ENCODE data around the gene PLEKHA3. TPM values are rescaled to one million over a fixed set of nuclear protein-coding genes. Genes with fewer than 3 reads are reported as not detected.

PLEKHA3 gene
- total and polyA plus RNA-seq, 2 experiments from 2014 or later = 8.8 to 15.2 TPM

DNA sequence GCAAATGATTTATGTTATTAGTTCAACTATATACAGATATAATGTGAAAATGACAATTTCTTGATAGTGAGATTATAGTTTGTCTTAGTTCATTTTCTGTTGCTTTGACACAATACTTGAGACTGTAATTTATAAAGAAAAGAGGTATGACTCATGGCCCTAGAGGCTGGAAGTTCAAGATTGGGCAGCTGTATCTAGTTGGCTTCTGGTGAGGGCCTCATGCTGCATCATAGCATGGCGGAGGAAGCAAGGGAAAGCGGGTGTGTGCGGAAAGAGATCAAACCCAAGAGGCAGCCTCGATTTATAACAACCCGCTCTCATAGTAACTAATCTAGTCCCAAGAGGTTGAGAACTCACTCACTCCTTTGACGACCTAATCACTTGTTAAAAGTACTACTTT is 11.4 kb downstream of the PLEKHA3 start:
- H3K27ac Mint-ChIP-seq = no peak overlapping the region
- ATAC-seq (no peak), DNase-seq (ENCODE audit: low spot score) (no peak)
- Histone ChIP-seq H3K27ac (ENCODE audit: low read depth) (no peak overlapping the region), H2AFZ (no peak overlapping the region), H3K4me1 (ENCODE audit: insufficient read depth) (no peaks in the 10 kb centered on the region), H3K4me3 (no peak overlapping the region), H3K79me2 (replicated peaks; ENCODE audit: insufficient read depth) (no peaks in the 10 kb centered on the region), H3K27me3 (ENCODE audit: insufficient read depth) (no peaks in the 10 kb centered on the region), H3K4me2 (no peak overlapping the region), H3K9me2 (ENCODE audit: insufficient read depth) (no peaks in the 10 kb centered on the region), H3F3A (replicated peaks; ENCODE audit: low read depth) (no peaks in the 10 kb centered on the region), H3K36me3 (ENCODE audit: insufficient read depth) (peaks cover 7% of the 10 kb centered on the region; the same call in 1 of the 2 replicates), H4K20me1 (replicated peaks; ENCODE audit: insufficient read depth) (peaks cover 5% of the 10 kb centered on the region; the same call in 1 of the 2 replicates)
- no peak for TF ChIP-seq EZH2phosphoT487 (IDR thresholded peaks at IDR 0.05; ENCODE audit: unreplicated experiment)
- TF ChIP-seq ZNF331 (CRISPR knock-in tag; IDR thresholded peaks at IDR 0.05; ENCODE audit: low read depth) = no peak
- no peak for TF ChIP-seq POLR2AphosphoS5 (IDR thresholded peaks at IDR 0.05; ENCODE audit: low read depth)
- TF ChIP-seq, protein P1, sequence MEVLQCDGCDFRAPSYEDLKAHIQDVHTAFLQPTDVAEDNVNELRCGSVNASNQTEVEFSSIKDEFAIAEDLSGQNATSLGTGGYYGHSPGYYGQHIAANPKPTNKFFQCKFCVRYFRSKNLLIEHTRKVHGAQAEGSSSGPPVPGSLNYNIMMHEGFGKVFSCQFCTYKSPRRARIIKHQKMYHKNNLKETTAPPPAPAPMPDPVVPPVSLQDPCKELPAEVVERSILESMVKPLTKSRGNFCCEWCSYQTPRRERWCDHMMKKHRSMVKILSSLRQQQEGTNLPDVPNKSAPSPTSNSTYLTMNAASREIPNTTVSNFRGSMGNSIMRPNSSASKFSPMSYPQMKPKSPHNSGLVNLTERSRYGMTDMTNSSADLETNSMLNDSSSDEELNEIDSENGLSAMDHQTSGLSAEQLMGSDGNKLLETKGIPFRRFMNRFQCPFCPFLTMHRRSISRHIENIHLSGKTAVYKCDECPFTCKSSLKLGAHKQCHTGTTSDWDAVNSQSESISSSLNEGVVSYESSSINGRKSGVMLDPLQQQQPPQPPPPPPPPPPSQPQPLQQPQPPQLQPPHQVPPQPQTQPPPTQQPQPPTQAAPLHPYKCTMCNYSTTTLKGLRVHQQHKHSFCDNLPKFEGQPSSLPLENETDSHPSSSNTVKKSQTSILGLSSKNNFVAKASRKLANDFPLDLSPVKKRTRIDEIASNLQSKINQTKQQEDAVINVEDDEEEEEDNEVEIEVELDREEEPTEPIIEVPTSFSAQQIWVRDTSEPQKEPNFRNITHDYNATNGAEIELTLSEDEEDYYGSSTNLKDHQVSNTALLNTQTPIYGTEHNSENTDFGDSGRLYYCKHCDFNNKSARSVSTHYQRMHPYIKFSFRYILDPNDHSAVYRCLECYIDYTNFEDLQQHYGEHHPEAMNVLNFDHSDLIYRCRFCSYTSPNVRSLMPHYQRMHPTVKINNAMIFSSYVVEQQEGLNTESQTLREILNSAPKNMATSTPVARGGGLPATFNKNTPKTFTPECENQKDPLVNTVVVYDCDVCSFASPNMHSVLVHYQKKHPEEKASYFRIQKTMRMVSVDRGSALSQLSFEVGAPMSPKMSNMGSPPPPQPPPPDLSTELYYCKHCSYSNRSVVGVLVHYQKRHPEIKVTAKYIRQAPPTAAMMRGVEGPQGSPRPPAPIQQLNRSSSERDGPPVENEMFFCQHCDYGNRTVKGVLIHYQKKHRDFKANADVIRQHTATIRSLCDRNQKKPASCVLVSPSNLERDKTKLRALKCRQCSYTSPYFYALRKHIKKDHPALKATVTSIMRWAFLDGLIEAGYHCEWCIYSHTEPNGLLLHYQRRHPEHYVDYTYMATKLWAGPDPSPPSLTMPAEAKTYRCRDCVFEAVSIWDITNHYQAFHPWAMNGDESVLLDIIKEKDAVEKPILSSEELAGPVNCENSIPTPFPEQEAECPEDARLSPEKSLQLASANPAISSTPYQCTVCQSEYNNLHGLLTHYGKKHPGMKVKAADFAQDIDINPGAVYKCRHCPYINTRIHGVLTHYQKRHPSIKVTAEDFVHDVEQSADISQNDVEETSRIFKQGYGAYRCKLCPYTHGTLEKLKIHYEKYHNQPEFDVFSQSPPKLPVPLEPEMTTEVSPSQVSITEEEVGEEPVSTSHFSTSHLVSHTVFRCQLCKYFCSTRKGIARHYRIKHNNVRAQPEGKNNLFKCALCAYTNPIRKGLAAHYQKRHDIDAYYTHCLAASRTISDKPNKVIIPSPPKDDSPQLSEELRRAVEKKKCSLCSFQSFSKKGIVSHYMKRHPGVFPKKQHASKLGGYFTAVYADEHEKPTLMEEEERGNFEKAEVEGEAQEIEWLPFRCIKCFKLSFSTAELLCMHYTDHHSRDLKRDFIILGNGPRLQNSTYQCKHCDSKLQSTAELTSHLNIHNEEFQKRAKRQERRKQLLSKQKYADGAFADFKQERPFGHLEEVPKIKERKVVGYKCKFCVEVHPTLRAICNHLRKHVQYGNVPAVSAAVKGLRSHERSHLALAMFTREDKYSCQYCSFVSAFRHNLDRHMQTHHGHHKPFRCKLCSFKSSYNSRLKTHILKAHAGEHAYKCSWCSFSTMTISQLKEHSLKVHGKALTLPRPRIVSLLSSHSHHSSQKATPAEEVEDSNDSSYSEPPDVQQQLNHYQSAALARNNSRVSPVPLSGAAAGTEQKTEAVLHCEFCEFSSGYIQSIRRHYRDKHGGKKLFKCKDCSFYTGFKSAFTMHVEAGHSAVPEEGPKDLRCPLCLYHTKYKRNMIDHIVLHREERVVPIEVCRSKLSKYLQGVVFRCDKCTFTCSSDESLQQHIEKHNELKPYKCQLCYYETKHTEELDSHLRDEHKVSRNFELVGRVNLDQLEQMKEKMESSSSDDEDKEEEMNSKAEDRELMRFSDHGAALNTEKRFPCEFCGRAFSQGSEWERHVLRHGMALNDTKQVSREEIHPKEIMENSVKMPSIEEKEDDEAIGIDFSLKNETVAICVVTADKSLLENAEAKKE (CRISPR knock-in tag; IDR thresholded peaks at IDR 0.05) = no peak
- no peak for TF ChIP-seq CREB1 (CRISPR knock-in tag; IDR thresholded peaks at IDR 0.05; ENCODE audit: low read depth)
- no peak for TF ChIP-seq STAT1 (IDR thresholded peaks at IDR 0.05; ENCODE audit: unreplicated experiment)
- TF ChIP-seq, protein P2, sequence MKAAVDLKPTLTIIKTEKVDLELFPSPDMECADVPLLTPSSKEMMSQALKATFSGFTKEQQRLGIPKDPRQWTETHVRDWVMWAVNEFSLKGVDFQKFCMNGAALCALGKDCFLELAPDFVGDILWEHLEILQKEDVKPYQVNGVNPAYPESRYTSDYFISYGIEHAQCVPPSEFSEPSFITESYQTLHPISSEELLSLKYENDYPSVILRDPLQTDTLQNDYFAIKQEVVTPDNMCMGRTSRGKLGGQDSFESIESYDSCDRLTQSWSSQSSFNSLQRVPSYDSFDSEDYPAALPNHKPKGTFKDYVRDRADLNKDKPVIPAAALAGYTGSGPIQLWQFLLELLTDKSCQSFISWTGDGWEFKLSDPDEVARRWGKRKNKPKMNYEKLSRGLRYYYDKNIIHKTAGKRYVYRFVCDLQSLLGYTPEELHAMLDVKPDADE (IDR thresholded peaks at IDR 0.05) = no peak
- no peak for TF ChIP-seq JUNB (IDR thresholded peaks at IDR 0.05; ENCODE audit: unreplicated experiment)
- TF ChIP-seq EZH2 (IDR thresholded peaks at IDR 0.05; ENCODE audit: low read depth, unreplicated experiment) = no peak
- H3K9me3 Mint-ChIP-seq = no peaks in the 10 kb centered on the region
- peaks cover 19% of the 10 kb centered on the region for H3K36me3 Mint-ChIP-seq (ENCODE audit: low read depth)
- no peak overlapping the region for H3K4me3 Mint-ChIP-seq
- no peaks in the 10 kb centered on the region for H3K4me1 Mint-ChIP-seq
- no peaks in the 10 kb centered on the region for H3K27me3 Mint-ChIP-seq (ENCODE audit: insufficient read depth, low read depth, poor library complexity)

Data from GM23338 (cell line).